OCI-LY7 (cell line): Measurements from ENCODE around the gene CBLC. TPM values are rescaled to one million over a fixed set of nuclear protein-coding genes. Genes with fewer than 3 reads are reported as not detected.

Experiments
- BruUV-seq: library from RNA; stranded (reverse); fragments of 400-500 nt; replicated peaks from 2 replicates; lab custom pipeline; 2021; lab: Mats Ljungman, UMichigan
- CTCF ChIA-PET: fragments of 300-600 bp; sonication (Branson Sonifier 250); formaldehyde crosslinking; loops from one replicate; lab custom pipeline; 2022; ENCODE audit warnings: antibody characterized with exemption; ENCODE audit not compliant: unreplicated experiment; lab: Charles Lee
- POLR2A ChIA-PET: fragments of 300-600 bp; sonication (Branson Sonifier 250); formaldehyde crosslinking; loops from one replicate; lab custom pipeline; 2022; ENCODE audit warnings: antibody characterized with exemption; lab: Charles Lee
- DNase-seq: peaks from one replicate; pipeline ENCODE4 v3.0.0-alpha.2; 2015; ENCODE audit warnings: low spot score
- H2AFZ ChIP-seq: fragments of 200-600 bp; sonication (generic), shearing (Covaris generic); 2 replicates; pipeline ENCODE4 v1.6.1; 2014; ENCODE audit warnings: mild to moderate bottlenecking, antibody characterized with exemption, low read length, moderate library complexity
- H3K27ac ChIP-seq: fragments of 200-600 bp; sonication (generic); 2 replicates; pipeline ENCODE4 v1.5.1; 2014; ENCODE audit warnings: mixed run types, low read depth, mild to moderate bottlenecking, moderate library complexity, low read length, inconsistent platforms; ENCODE audit not compliant: poor library complexity, severe bottlenecking
- H3K36me3 ChIP-seq: fragments of 200-600 bp; sonication (generic); 2 replicates; pipeline ENCODE4 v1.6.1; 2014; ENCODE audit warnings: mild to moderate bottlenecking, antibody characterized with exemption, low read length, moderate library complexity, mixed read lengths; ENCODE audit not compliant: insufficient read depth
- H3K4me1 ChIP-seq: fragments of 200-600 bp; sonication (generic); 2 replicates; pipeline ENCODE4 v1.5.1; 2014; ENCODE audit warnings: mild to moderate bottlenecking, low read length; ENCODE audit not compliant: insufficient read depth, poor library complexity, severe bottlenecking
- H3K4me2 ChIP-seq: fragments of 200-600 bp; sonication (generic); 2 replicates; pipeline ENCODE4 v1.6.1; 2014; ENCODE audit warnings: mild to moderate bottlenecking, low read length
- H3K4me3 ChIP-seq: fragments of 200-600 bp; sonication (generic); 2 replicates; pipeline ENCODE4 v1.5.1; 2014; ENCODE audit warnings: mild to moderate bottlenecking, low read depth, low read length; ENCODE audit not compliant: poor library complexity, severe bottlenecking
- H3K79me2 ChIP-seq: fragments of 200-600 bp; sonication (generic); 2 replicates; pipeline ENCODE4 v1.6.1; 2016; ENCODE audit warnings: low read depth, mild to moderate bottlenecking, low read length, moderate library complexity, mixed read lengths; ENCODE audit not compliant: insufficient read depth
- H3K9me2 ChIP-seq: fragments of 200-600 bp; sonication (generic); 2 replicates; pipeline ENCODE4 v1.6.1; 2016; ENCODE audit warnings: mild to moderate bottlenecking, low read length, mixed read lengths; ENCODE audit not compliant: insufficient read depth
- H3K9me3 ChIP-seq: fragments of 200-600 bp; sonication (generic); 2 replicates; pipeline ENCODE4 v1.6.1; 2014; ENCODE audit warnings: mild to moderate bottlenecking, mixed run types, low read length, mixed read lengths
- H4K20me1 ChIP-seq: fragments of 200-600 bp; sonication (generic); 2 replicates; pipeline ENCODE4 v1.6.1; 2014; ENCODE audit warnings: mild to moderate bottlenecking, antibody characterized with exemption, low read length, moderate library complexity, mixed read lengths; ENCODE audit not compliant: insufficient read depth
- CTCF ChIP-seq: fragments of 200-600 bp; sonication (generic); conservative IDR thresholded peaks from 2 replicates; pipeline ENCODE4 v1.5.1; 2014; ENCODE audit warnings: mild to moderate bottlenecking, antibody characterized with exemption, low read length, moderate library complexity, mixed read lengths
- EZH2phosphoT487 ChIP-seq: fragments of 200-600 bp; sonication (generic); IDR thresholded peaks from 2 replicates; pipeline ENCODE4 v1.6.1; 2018; ENCODE audit warnings: low read depth, borderline replicate concordance, mild to moderate bottlenecking, mixed run types, antibody characterized with exemption, low read length, moderate library complexity, mixed read lengths
- intact Hi-C: fragments of 100-400 bp; cut with micrococcal nuclease; formaldehyde crosslinking; loops from one replicate; pipeline ENCODE4 v1.10.0; 2022; ENCODE audit not compliant: unreplicated experiment
- total RNA-seq, 2 experiments: library from RNA; depleted of rRNA in 1 of 2; stranded (reverse); fragments of >200 nt in 1 of 2; shearing (Covaris generic) in 1 of 2; gene quantifications; 2 replicates each; pipeline ENCODE4 v1.2.3, GENCODE V29; 2014 to 2022

The CBLC gene
- total RNA-seq, 2 experiments from 2014 or later: not detected

DNA sequence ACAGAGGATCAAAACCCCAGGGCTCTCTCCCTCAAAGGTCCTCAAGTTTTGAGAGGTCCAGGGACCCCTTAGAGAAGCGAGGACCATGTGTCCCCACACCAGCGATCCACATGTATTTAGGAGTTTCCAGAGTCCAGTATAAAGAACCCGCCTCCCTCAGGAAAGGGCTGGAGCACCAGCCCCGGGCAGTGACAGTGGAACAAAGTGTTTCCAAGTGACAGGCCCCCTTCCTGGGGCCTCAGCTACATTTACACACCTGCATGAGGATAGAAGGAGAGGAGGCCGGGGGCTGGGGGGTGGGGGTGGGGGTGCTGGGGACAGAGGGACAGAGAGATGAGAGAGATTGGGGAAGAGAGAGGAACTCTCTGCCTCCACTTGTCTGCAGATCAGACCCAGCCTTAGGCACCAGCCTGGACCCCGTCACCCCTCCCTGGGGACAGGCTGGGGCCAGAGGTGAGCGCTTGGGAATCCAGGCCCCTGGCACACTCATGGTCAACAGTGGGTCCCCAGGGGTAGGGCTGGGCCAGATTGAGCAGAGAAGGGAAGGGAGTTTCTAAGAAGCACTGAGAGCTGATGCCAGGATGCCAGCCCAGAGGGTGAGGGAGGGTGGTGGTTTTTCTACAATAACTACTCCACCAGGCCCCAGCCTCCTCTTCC lies 32.0 kb downstream of the CBLC start:
- Histone ChIP-seq H3K9me3 (no peaks in the 10 kb centered on the region), H3K4me1 (no peaks in the 10 kb centered on the region), H3K9me2 (no peaks in the 10 kb centered on the region), H3K27ac (no peak overlapping the region), H2AFZ (no peak overlapping the region), H3K4me3 (no peak overlapping the region), H3K79me2 (no peaks in the 10 kb centered on the region), H3K36me3 (no peaks in the 10 kb centered on the region), H3K4me2 (no peak overlapping the region), H4K20me1 (no peaks in the 10 kb centered on the region)
- no peak for DNase-seq
- BruUV-seq: no TSS peak
- CTCF ChIA-PET: interaction anchor here (0.6 kb wide), 1 partner anchor 116 kb away, joined by 4 read pairs; no protein-coding TSS in a partner anchor
- POLR2A ChIA-PET: no interaction called here
- TF ChIP-seq CTCF (no peak), EZH2phosphoT487 (no peak)
- intact Hi-C loops: no loop called here

GRCh38 chr19:44810234-44811121 lies 32.8 kb downstream of the CBLC start:
- H3K9me3 ChIP-seq: no peaks in the 10 kb centered on the region
- H3K4me1 ChIP-seq: no peaks in the 10 kb centered on the region
- H2AFZ ChIP-seq: no peak overlapping the region
- H3K36me3 ChIP-seq: no peaks in the 10 kb centered on the region
- H4K20me1 ChIP-seq: no peaks in the 10 kb centered on the region
- no peak overlapping the region for H3K27ac ChIP-seq
- no peak overlapping the region for H3K4me3 ChIP-seq
- BruUV-seq: no TSS peak
- DNase-seq: no peak
- H3K79me2 ChIP-seq: no peaks in the 10 kb centered on the region
- intact Hi-C loops: no loop called here
- TF ChIP-seq EZH2phosphoT487 (no peak), CTCF (no peak)
- H3K4me2 ChIP-seq: no peak overlapping the region
- H3K9me2 ChIP-seq: no peaks in the 10 kb centered on the region
- ChIA-PET POLR2A (no interaction called here), CTCF (no interaction called here)

DNA sequence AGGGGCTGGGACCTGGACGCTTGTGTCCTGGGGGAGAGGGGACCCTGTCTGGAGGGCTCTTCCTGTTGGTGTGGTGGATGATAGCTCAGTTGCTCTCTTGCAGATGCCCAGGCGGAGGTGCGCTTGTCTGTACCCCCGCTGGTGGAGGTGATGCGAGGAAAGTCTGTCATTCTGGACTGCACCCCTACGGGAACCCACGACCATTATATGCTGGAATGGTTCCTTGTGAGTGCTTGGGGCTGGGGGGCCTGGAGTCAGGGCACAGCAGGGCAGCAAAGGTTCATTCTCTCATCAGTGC lies 33.4 kb downstream of the CBLC start:
- Histone ChIP-seq H3K9me2 (no peaks in the 10 kb centered on the region), H3K36me3 (no peaks in the 10 kb centered on the region), H3K4me1 (no peaks in the 10 kb centered on the region), H3K4me3 (no peak overlapping the region), H3K27ac (no peak overlapping the region), H3K9me3 (no peaks in the 10 kb centered on the region), H3K4me2 (no peak overlapping the region), H3K79me2 (no peaks in the 10 kb centered on the region), H2AFZ (no peak overlapping the region), H4K20me1 (no peaks in the 10 kb centered on the region)
- intact Hi-C loops: no loop called here
- ChIA-PET CTCF (no interaction called here), POLR2A (no interaction called here)
- BruUV-seq: no TSS peak
- no peak for DNase-seq
- no peak for TF ChIP-seq CTCF
- TF ChIP-seq EZH2phosphoT487: no peak
